Measurements from ENCODE around the gene UBXN7. TPM values are rescaled to one million over a fixed set of nuclear protein-coding genes. Genes with fewer than 3 reads are reported as not detected.
A peak's percentile ranks its signal among the peaks of the same experiment; 100 is the strongest.

The UBXN7 gene
- total and polyA plus RNA-seq, 9 of the 15 experiments (the other 6 are each of a cell fraction or from before 2014, with no cell fraction given): 3.5 to 44.6 (median 13.4) TPM

DNA sequence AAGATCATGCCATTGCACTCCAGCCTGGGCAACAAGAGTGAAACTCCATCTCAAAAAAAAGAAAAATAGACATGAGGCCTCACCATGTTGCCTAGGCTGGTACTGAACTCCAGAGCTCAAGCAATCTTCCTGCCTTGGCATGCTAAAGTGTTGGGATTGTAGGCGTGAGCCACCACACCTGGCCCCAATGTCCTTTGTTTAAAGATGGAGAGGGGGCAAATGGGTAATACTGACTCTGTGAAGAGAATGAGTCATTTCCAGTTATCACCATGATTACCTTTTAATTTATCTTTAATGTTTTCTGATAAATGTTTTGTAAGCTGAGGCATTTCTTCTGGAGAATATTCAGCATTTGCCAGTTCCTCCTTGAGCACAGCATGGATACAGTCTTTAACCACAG is 116.4 kb downstream of the UBXN7 start:
- no peak for TF ChIP-seq MEF2A (IDR thresholded peaks at IDR 0.05; ENCODE audit: control insufficient read depth, low read depth, low read length)
- H3K4me1 ChIP-seq (replicated peaks in 1 of 2; ENCODE audit: control insufficient read depth in 2 of 2, insufficient read depth in 2 of 2, low read length in 2 of 2): peaks cover 4 to 15% of the 10 kb centered on the region in 2 experiments; a peak in 4 of 5 replicates
- no peaks in the 10 kb centered on the region for H4K20me1 ChIP-seq (replicated peaks; ENCODE audit: control insufficient read depth, insufficient read depth, low read length)
- no peak overlapping the region for H3K27ac ChIP-seq (ENCODE audit: extremely low read depth, low read depth, low read length)
- BruUV-seq (replicated peaks): no TSS peak
- H3K79me2 ChIP-seq (ENCODE audit: control insufficient read depth, insufficient read depth, low read length): peaks cover 16% of the 10 kb centered on the region
- WGBS (ENCODE audit: insufficient coverage, low coverage, missing lambda C conversion rate): 91% methylated on average over 1 of the region's 1 CpG
- POLR2A ChIA-PET: interaction anchor here (0.6 to 1.5 kb wide), 5 partner anchors 9 to 50 kb away, joined by 3 read pairs; no protein-coding TSS in a partner anchor
- H3K9ac ChIP-seq (ENCODE audit: insufficient read depth in 1 of 2, low read depth in 2 of 2, low read length in 2 of 2): no peak overlapping the region
- H2AFZ ChIP-seq (ENCODE audit: low read depth, low read length): no peak overlapping the region
- ATAC-seq: no peak
- FAIRE-seq: no peak
- CTCF ChIA-PET (ENCODE audit: low intra/inter-chr PET ratio): no interaction called here
- H3K9me1 ChIP-seq (ENCODE audit: control insufficient read depth, insufficient read depth, low read length): no peaks in the 10 kb centered on the region
- intact Hi-C loops (cut with micrococcal nuclease): loop anchor here (5.0 kb wide), 1 partner anchor 131 kb away; no protein-coding TSS in a partner anchor
- peaks cover 24% of the 10 kb centered on the region; the same call in 2 of the 3 replicates for H3K36me3 ChIP-seq (ENCODE audit: control insufficient read depth, insufficient read depth, low read length)
- no peak overlapping the region for H3K4me3 ChIP-seq
- H3K9me3 ChIP-seq (replicated peaks; ENCODE audit: control insufficient read depth, insufficient read depth, low read depth, low read length): no peaks in the 10 kb centered on the region; the same call in 1 of the 2 replicates
- no peaks in the 10 kb centered on the region; a peak in 1 of 5 replicates for H3K27me3 ChIP-seq (ENCODE audit: control insufficient read depth in 2 of 2, insufficient read depth in 2 of 2, low read length in 2 of 2)
- no peak for DNase-seq (ENCODE audit: extremely low read depth in 1 of 4, low spot score in 3 of 4)
- in situ Hi-C loops (cut with MboI): no loop called here
- no peak overlapping the region for H3K4me2 ChIP-seq (ENCODE audit: insufficient read depth, low read length)

DNA sequence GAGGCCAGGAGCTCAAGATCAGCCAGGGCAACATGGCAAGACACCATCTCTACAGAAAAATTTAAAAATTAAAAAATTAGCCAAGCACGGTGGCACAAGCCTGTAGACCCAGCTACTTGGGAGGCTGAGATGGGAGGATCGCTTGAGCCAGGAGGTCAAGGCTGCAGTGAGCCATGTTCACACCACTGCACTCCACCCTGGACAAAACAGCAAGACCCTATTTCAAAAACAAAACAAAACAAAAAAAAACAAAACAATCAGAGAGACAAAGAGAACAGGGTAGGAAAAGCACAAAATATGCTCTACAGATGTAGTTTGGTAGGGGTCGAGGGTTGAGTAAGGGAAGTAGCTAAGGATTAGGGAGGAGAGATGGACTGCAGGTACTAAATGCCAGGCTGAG is 117.6 kb downstream of the UBXN7 start:
- no peaks in the 10 kb centered on the region for H4K20me1 ChIP-seq (replicated peaks; ENCODE audit: control insufficient read depth, insufficient read depth, low read length)
- H3K79me2 ChIP-seq (ENCODE audit: control insufficient read depth, insufficient read depth, low read length): peaks cover 16% of the 10 kb centered on the region
- H3K9ac ChIP-seq (ENCODE audit: insufficient read depth in 1 of 2, low read depth in 2 of 2, low read length in 2 of 2): no peak overlapping the region
- H3K4me3 ChIP-seq: no peak overlapping the region
- in situ Hi-C loops (cut with MboI): no loop called here
- H3K4me2 ChIP-seq (ENCODE audit: insufficient read depth, low read length): no peak overlapping the region
- no peaks in the 10 kb centered on the region for H3K9me1 ChIP-seq (ENCODE audit: control insufficient read depth, insufficient read depth, low read length)
- H3K27me3 ChIP-seq (ENCODE audit: control insufficient read depth in 2 of 2, insufficient read depth in 2 of 2, low read length in 2 of 2): no peaks in the 10 kb centered on the region; a peak in 1 of 5 replicates
- WGBS (ENCODE audit: insufficient coverage, low coverage, missing lambda C conversion rate): 82% methylated on average over 3 of the region's 3 CpGs
- peaks cover 13% of the 10 kb centered on the region; the same call in 2 of the 3 replicates for H3K36me3 ChIP-seq (ENCODE audit: control insufficient read depth, insufficient read depth, low read length)
- no TSS peak for BruUV-seq (replicated peaks)
- ChIA-PET POLR2A (interaction anchor here (0.6 to 1.5 kb wide), 4 partner anchors 9 to 922 kb away, joined by 3 to 4 read pairs (median 4); no protein-coding TSS in a partner anchor), CTCF (ENCODE audit: low intra/inter-chr PET ratio) (no interaction called here)
- peaks cover 4 to 15% of the 10 kb centered on the region in 2 experiments; a peak in 4 of 5 replicates for H3K4me1 ChIP-seq (replicated peaks in 1 of 2; ENCODE audit: control insufficient read depth in 2 of 2, insufficient read depth in 2 of 2, low read length in 2 of 2)
- DNase-seq (ENCODE audit: extremely low read depth in 1 of 4, low spot score in 3 of 4) (no peak), FAIRE-seq (no peak), ATAC-seq (no peak)
- H2AFZ ChIP-seq (ENCODE audit: low read depth, low read length): no peak overlapping the region
- intact Hi-C loops (cut with micrococcal nuclease): no loop called here
- no peaks in the 10 kb centered on the region; the same call in 1 of the 2 replicates for H3K9me3 ChIP-seq (replicated peaks; ENCODE audit: control insufficient read depth, insufficient read depth, low read depth, low read length)
- no peak overlapping the region for H3K27ac ChIP-seq (ENCODE audit: extremely low read depth, low read depth, low read length)
- no peak for TF ChIP-seq CTBP1 (IDR thresholded peaks at IDR 0.05; ENCODE audit: borderline replicate concordance)
- TF ChIP-seq BCOR (IDR thresholded peaks at IDR 0.05): peak; percentile 50; the same call in 1 of the 2 replicates
- no peak for TF ChIP-seq ETV5 (CRISPR knock-in tag; IDR thresholded peaks at IDR 0.05; ENCODE audit: low read depth)
- no peak for TF ChIP-seq ZSCAN29 (IDR thresholded peaks at IDR 0.05)
- TF ChIP-seq SMC3 (conservative IDR thresholded peaks at IDR 0.05; ENCODE audit: insufficient read depth, low read depth, low read length): no peak
- TF ChIP-seq, protein P1, sequence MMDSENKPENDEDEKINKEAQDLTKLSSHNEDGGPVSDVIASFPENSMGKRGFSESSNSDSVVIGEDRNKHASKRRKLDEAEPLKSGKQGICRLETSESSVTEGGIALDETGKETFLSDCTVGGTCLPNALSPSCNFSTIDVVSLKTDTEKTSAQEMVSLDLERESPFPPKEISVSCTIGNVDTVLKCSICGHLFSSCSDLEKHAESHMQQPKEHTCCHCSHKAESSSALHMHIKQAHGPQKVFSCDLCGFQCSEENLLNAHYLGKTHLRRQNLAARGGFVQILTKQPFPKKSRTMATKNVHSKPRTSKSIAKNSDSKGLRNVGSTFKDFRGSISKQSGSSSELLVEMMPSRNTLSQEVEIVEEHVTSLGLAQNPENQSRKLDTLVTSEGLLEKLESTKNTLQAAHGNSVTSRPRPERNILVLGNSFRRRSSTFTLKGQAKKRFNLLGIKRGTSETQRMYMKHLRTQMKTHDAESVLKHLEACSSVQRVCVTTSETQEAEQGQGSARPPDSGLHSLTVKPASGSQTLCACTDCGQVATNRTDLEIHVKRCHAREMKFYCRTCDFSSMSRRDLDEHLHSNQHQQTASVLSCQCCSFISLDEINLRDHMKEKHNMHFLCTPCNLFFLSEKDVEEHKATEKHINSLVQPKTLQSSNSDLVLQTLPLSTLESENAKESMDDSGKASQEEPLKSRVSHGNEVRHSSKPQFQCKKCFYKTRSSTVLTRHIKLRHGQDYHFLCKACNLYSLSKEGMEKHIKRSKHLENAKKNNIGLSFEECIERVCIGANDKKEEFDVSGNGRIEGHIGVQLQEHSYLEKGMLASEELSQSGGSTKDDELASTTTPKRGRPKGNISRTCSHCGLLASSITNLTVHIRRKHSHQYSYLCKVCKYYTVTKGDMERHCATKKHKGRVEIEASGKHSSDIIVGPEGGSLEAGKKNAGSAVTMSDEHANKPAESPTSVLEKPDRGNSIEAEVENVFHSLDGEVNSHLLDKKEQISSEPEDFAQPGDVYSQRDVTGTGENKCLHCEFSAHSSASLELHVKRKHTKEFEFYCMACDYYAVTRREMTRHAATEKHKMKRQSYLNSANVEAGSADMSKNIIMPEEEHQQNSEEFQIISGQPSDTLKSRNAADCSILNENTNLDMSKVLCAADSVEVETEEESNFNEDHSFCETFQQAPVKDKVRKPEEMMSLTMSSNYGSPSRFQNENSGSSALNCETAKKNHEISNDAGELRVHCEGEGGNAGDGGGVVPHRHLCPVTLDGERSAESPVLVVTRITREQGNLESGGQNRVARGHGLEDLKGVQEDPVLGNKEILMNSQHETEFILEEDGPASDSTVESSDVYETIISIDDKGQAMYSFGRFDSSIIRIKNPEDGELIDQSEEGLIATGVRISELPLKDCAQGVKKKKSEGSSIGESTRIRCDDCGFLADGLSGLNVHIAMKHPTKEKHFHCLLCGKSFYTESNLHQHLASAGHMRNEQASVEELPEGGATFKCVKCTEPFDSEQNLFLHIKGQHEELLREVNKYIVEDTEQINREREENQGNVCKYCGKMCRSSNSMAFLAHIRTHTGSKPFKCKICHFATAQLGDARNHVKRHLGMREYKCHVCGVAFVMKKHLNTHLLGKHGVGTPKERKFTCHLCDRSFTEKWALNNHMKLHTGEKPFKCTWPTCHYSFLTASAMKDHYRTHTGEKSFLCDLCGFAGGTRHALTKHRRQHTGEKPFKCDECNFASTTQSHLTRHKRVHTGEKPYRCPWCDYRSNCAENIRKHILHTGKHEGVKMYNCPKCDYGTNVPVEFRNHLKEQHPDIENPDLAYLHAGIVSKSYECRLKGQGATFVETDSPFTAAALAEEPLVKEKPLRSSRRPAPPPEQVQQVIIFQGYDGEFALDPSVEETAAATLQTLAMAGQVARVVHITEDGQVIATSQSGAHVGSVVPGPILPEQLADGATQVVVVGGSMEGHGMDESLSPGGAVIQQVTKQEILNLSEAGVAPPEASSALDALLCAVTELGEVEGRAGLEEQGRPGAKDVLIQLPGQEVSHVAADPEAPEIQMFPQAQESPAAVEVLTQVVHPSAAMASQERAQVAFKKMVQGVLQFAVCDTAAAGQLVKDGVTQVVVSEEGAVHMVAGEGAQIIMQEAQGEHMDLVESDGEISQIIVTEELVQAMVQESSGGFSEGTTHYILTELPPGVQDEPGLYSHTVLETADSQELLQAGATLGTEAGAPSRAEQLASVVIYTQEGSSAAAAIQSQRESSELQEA (IDR thresholded peaks at IDR 0.05; ENCODE audit: low read depth): no peak
- TF ChIP-seq ZNF644 (tag; IDR thresholded peaks at IDR 0.05; ENCODE audit: low read depth): no peak
- no peak for TF ChIP-seq ZNF561 (CRISPR knock-in tag; conservative IDR thresholded peaks at IDR 0.05)

Measured in K562 (cell line).